NCI-H146 (cell line): ENCODE data around the gene CASKIN2.
"Not testable (repeated sequence)": the region's sequence is repeated elsewhere in the genome, so short reads cannot be mapped to it uniquely, and the experiment has no call there.

ENCODE experiments used
- DNase-seq: peaks from one replicate; lab custom pipeline; 2025; lab: John Stamatoyannopoulos, UW

The CASKIN2 gene

DNA sequence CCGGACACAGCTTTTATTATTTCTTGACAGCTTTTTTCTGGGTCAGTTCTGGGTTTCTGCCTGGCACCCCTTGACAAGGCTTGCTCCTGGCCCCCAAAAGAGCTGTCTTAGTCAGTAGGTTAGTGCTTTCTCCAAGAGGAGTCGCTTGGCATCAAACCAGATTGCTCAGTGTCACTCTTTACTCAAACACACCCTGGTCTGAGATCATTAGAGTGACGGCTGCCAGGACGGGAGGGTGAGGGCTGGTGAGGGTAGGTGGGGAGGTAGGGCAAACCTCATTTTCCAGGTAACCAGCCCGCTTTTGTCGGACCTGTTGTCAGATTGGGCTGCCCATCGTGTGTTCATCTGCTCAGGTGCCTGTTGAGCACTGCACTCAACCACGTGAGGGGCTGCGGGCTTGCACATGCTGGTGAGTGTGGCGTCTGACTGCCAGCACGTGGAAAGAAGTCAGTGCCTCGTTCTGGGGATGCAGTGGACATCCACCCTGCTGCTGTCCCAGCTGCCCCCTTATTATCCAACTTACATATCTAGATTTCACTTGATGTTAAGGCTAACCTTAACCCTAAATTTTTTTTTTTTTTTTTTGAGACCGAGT, 46.5 kb downstream of the CASKIN2 start:
- no peak for DNase-seq

DNA sequence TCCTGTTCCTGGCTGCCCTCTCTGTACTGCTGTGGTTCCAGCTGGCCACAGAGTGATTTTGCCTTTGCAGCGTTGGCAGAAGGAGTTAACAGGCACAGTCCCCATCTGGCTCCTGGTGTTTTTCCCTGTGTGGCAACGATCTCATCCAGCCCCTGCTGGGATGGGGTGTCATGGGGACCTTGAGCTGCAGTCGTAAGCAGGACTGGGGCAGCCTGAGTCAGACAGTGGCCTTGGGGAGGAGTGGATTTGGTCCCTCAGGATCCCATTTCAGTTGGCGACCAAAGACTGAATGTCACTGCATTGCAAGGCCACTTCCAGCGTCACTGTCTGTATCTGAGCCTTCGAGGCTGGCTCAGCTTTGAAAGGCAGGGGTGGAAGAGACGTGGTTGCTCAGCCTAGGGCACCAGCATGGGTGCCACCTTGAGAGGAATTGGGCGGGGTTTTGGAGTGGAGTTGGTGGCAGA, 47.0 kb downstream of the CASKIN2 start:
- DNase-seq: no peak

DNA sequence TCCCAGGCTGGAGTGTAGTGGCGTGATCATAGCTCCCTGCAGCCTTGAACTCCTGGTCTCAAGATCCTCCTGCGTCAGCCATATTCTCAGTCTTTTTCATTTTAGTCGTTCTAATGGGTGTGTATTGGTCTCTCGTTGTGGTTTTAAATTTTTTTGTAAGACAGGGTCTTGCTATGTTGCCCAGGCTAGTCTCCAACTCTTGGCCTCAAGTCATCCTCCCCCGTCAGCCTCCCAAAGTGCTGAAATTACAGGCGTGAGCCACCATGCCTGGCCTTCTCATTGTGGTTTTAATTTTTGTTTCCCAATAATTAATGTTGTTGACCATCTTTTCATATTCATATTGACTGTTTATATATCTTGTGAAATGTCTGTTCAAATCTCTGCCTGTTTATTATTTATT, 50.3 kb downstream of the CASKIN2 start:
- no peak for DNase-seq

DNA sequence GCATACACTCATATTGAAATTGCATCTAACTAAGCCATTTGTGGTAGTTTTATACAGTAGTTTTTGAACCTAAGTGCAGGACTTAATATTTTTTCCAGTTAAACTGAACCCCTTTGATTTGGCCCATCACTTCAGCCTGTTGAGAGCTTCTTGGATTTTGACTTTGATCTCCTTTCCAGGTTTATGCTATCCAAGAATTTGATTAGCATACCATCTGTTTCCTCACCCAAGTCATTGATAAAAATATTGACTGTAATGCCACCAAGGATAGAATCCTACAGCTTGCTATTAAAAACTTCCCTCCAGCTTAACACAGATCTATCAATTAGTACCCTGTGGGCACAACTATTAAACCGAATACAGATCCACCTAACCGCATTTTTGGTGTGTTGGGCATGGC, 51.7 kb downstream of the CASKIN2 start:
- DNase-seq: no peak

DNA sequence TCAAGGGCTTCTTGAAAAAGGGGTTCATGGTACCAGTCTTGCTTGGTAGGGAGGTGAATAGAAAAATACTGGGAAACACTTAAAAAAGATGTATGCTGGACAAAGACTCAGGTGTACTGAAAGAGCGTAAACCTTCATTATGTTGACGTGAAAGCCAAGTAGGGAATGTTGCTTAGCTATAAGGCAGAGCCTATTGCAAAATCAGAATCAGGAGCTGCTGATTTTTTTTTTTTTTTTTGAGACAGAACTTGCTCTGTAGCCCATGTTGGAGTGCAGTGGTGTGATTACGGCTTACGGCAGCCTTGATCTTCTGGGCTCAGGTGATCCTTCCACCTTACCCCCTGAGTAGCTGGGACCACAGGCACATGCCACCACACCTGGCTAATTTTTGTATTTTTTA, 55.0 kb downstream of the CASKIN2 start:
- DNase-seq: no peak

DNA sequence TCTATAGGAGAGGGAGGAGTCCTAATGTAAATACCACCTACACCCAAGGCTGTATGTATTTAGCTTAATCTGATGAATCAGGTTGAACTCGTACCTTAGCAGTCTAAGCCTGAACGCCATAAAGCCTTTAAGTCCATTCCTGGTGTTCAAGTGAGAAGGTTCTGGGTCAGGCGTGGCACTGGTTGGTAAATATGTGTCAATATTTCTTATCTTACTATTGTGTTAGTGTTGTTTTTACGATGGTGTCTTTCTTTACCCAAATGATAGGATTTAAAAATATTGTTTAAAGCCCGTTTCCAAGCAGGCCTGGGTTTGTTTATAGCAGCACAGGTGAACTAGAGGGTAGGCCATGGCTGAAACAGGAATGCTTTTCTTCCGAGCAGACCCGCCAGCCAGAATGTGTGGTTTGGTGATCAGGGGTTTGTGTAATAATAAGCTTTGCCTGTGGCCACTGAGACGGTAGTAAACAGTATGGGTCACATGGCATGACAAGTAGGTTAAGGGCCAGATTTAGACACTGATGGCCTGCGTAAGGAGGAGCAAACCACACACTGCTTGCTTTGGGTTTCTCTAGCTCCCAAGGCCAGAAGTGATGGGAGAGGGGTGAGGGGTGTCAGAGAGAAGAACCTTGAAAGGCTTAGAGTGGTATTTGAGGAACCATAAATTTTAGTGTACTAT, 55.6 kb downstream of the CASKIN2 start:
- no peak for DNase-seq

DNA sequence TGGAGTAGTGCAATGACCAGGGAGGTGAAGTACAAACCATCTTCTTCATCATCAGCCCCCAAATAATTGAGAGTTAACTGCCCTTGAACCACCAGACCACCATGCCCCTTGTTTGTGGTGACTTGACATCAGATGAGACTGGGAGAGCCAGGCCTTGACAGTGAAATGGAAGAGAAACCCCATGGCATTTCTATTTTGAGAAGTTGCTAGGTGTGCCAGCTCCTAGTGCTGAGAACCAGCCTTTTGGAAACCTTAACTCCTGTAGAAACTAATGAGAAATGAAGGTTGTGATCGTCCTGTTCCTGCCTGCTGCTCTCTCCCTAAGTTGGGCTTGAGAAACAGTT, 56.1 kb downstream of the CASKIN2 start:
- DNase-seq: no peak

DNA sequence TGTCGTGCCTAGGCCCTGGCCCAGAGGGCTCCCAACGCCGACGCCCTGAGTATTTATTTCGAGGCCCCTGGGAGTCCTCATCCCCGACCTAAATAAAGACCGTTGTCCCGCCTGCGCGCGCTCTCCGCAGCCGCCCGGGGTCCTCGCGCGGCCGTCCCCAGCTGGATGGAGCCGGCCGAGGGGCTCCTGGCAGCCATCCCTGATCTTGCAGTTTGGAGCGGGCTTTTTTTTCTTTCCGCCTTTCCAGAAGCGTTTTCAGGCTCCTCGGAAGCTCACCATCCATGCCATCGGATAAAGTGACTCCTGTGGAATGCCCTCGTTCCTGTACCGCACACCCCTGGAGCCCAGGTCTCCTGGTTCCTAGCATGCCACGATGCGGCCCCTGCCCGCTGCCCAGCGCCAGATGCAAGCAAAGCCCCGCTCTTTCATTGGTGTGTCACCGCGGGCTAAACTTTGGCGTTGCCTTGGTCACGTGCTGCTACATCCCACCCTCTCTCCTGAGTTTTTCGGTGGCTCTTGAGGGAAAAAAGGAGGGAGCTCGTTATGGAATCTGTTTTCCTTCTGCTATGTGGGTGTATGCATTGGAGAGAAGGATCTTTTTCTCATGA, 58.2 kb downstream of the CASKIN2 start:
- peak; percentile 70 for DNase-seq

DNA sequence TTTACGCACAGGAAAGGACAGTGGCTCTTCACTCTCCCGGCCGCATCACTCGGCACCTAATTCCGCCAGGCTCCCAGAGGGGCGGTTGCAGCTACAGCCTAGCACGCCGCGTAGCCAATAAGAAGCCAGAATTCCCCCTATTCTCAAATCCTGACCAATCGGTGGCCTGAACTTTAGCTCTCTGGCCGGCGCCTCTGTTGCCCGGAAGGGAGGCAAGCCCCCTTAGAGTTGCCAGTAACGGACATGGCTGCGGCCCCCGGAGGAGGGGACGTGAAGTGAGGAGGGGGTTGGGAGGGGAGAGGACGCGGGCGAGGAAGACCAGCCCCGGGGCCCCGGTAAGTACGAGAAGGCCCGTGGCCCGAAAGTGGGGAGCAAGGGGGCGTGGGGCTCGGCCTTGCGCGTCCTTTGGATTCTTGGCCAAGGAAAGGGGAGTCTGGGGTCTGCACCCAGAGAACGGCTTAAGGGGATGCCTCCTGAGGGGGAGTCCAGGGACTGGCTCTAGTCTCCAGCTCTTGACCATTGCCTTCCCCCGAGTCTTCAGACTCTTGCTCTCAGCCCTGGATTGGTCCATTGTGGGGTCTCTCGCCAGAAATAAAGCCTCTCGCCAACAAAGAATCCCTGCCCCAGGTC, 58.8 kb downstream of the CASKIN2 start, which contains the start of gene TMEM94:
Gene TMEM94, plus strand, starts transcription at position 219 of the 630 bp plus-strand sequence. CDS start 15,271 bp downstream, outside the sequence.
- DNase-seq: peak; percentile 98

DNA sequence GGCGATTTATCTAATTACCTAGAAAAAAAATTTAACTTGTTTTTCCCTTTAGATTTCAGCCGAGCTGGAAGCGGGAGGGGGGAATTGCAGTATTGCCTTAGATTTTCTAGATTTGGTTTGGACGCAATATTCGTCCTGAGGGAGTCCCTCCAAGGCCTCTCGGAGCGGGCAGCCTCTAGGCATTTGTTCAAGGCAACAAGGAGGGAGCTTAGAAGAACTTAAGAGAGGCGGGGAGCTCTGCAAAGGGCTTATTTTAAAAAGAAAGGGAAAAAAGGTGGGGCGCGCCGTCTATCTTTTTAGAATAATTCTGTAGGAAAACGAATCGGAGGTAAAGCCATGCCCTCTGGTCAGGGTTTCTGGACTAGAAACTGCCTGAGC, 59.3 kb downstream of the CASKIN2 start:
- no peak for DNase-seq

DNA sequence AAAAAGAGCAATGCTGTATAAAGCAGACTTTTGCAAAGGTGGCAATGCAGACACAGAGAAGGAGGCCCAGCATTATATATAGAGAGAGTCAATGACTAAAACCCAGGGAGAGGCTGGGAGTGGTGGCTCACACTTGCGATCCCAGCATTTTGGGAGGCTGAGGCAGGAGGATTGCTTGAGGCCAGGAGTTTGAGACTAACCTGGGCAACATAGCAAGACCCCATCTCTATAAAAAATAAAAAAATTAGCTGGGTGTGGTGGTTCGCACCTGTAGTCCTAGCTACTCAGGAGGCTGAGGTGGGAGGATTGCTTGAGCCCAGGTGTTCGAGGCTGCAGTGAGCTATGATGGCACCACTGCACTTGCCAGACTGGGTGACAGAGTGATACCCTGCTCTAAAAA, 60.7 kb downstream of the CASKIN2 start:
- DNase-seq: not testable (repeated sequence)

DNA sequence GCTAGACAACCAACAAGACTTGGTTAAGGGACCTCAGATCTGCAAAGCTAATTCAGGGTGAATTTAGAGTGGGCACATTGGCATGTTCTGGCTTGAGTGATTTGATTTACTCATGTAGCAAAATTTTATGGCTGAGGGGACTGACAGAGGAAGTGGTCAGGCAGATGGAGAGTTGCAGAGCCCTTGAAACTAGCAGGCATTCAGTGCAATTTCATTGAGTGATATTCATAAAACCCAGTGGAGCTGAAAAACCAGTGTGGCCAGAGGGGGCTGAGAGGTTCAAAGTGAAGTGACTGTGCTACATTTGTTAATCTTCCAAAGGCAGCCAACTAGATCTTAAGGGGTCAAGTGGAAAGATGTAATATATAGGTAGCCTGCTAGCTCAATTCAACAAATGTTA, 61.1 kb downstream of the CASKIN2 start:
- DNase-seq: no peak

DNA sequence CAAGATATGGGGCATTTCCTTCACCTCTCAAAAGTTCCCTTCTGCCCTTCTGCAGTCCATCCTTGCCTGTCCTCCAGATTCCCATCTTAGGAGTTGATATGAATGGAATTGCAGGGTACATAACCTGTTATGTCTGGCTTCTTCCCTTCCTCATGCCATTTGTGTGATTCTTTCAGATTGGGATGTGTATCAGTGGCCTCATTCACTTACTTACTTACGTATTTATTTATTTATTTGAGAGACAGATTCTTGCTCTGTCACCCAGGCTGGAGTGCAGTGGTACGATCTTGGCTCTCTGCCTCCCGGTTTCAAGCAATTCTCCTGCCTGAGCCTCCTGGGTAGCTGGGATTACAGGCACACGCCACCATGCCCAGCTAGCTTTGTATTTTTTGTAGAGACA, 65.1 kb downstream of the CASKIN2 start:
- DNase-seq: no peak
